Measurements from ENCODE around the gene RGS7. TPM values are rescaled to one million over a fixed set of nuclear protein-coding genes. Genes with fewer than 3 reads are reported as not detected.

RGS7 gene
- total RNA-seq, 1 experiment from 2014 or later = 0.10 TPM

GRCh38 chr1:241237873-241238272, 119.1 kb downstream of the RGS7 start:
- intact Hi-C loops (cut with micrococcal nuclease; ENCODE audit: unreplicated experiment) (no loop called here), in situ Hi-C loops (cut with HindIII; ENCODE audit: low pct_unique_long_range_greater_than_20kb, low sequenced_read_pairs) (no loop called here)
- no peaks in the 10 kb centered on the region for H3K27me3 ChIP-seq (ENCODE audit: control insufficient read depth, insufficient read depth, low read length)
- ATAC-seq = no peak
- DNase-seq (ENCODE audit: low read depth, low spot score) = no peak
- H3K4me1 ChIP-seq (ENCODE audit: control insufficient read depth, insufficient read depth, low read length) = no peaks in the 10 kb centered on the region
- POLR2A ChIA-PET = no interaction called here
- CTCF ChIA-PET = no interaction called here
- no peaks in the 10 kb centered on the region for H3K36me3 ChIP-seq (ENCODE audit: control insufficient read depth, insufficient read depth, low read length)
- H3K9me3 ChIP-seq (ENCODE audit: control insufficient read depth, insufficient read depth, low read depth, low read length) = no peaks in the 10 kb centered on the region
- TF ChIP-seq POLR2AphosphoS5 (IDR thresholded peaks at IDR 0.05; ENCODE audit: low read depth, low read length) (no peak), REST (IDR thresholded peaks at IDR 0.05; ENCODE audit: insufficient read depth in 1 of 2, low read depth in 2 of 2, low read length in 1 of 2) (no peak), SIN3A (IDR thresholded peaks at IDR 0.05; ENCODE audit: borderline replicate concordance, insufficient read depth, low read depth, low read length) (no peak), TCF7L2 (IDR thresholded peaks at IDR 0.05; ENCODE audit: low read depth, low read length) (no peak)
- H3K4me3 ChIP-seq (ENCODE audit: low read depth in 2 of 2, low read length in 2 of 2) = no peak overlapping the region
- H3K27ac ChIP-seq (ENCODE audit: low read length) = no peak overlapping the region
- no TSS peak for BruUV-seq (replicated peaks)

GRCh38 chr1:241235256-241235897, 121.6 kb downstream of the RGS7 start:
- no peaks in the 10 kb centered on the region for H3K9me3 ChIP-seq (ENCODE audit: control insufficient read depth, insufficient read depth, low read depth, low read length)
- BruUV-seq (replicated peaks) = no TSS peak
- H3K27me3 ChIP-seq (ENCODE audit: control insufficient read depth, insufficient read depth, low read length) = no peaks in the 10 kb centered on the region
- no peak overlapping the region for H3K27ac ChIP-seq (ENCODE audit: low read length)
- TF ChIP-seq CTCF (IDR thresholded peaks at IDR 0.05) (no peak), REST (IDR thresholded peaks at IDR 0.05; ENCODE audit: insufficient read depth in 1 of 2, low read depth in 2 of 2, low read length in 1 of 2) (no peak), TCF7L2 (IDR thresholded peaks at IDR 0.05; ENCODE audit: low read depth, low read length) (no peak), POLR2AphosphoS5 (IDR thresholded peaks at IDR 0.05; ENCODE audit: low read depth, low read length) (no peak), SIN3A (IDR thresholded peaks at IDR 0.05; ENCODE audit: borderline replicate concordance, insufficient read depth, low read depth, low read length) (no peak)
- CTCF ChIA-PET = no interaction called here
- no peaks in the 10 kb centered on the region for H3K4me1 ChIP-seq (ENCODE audit: control insufficient read depth, insufficient read depth, low read length)
- DNase-seq (ENCODE audit: low read depth, low spot score) = no peak
- intact Hi-C loops (cut with micrococcal nuclease; ENCODE audit: unreplicated experiment) = no loop called here
- H3K4me3 ChIP-seq (ENCODE audit: low read depth in 2 of 2, low read length in 2 of 2) = no peak overlapping the region
- POLR2A ChIA-PET = no interaction called here
- in situ Hi-C loops (cut with HindIII; ENCODE audit: low pct_unique_long_range_greater_than_20kb, low sequenced_read_pairs) = no loop called here
- H3K36me3 ChIP-seq (ENCODE audit: control insufficient read depth, insufficient read depth, low read length) = no peaks in the 10 kb centered on the region
- ATAC-seq = no peak
